NCI-H226 (cell line): ENCODE data around the gene MTG1.
"Not testable (repeated sequence)": the region's sequence is repeated elsewhere in the genome, so short reads cannot be mapped to it uniquely, and the experiment has no call there.

Source experiments
- DNase-seq: peaks from one replicate; pipeline ENCODE4 v3.0.0-alpha.2; 2015

The MTG1 gene

GRCh38 chr10:133359554-133359971, 34.4 kb upstream of the MTG1 start:
- DNase-seq: no peak

GRCh38 chr10:133359972-133360610, 33.9 kb upstream of the MTG1 start:
- DNase-seq: no peak

- DNase-seq: no peak
These were observed 32.7 kb upstream of the MTG1 start for GRCh38 chr10:133361227-133361626.

GRCh38 chr10:133361773-133362441, 32.0 kb upstream of the MTG1 start:
- DNase-seq: no peak

- no peak for DNase-seq
These were observed 31.1 kb upstream of the MTG1 start for GRCh38 chr10:133362846-133363245.

GRCh38 chr10:133364645-133365431, 29.1 kb upstream of the MTG1 start:
- no peak for DNase-seq

GRCh38 chr10:133365461-133366129, 28.4 kb upstream of the MTG1 start:
- no peak for DNase-seq

- no peak for DNase-seq
These were observed 27.9 kb upstream of the MTG1 start for GRCh38 chr10:133366130-133366478.

- DNase-seq: no peak
These were observed 27.2 kb upstream of the MTG1 start for GRCh38 chr10:133366751-133367150.

- DNase-seq: not testable (repeated sequence)
These were observed 26.5 kb upstream of the MTG1 start for GRCh38 chr10:133367461-133367860.

GRCh38 chr10:133368153-133368552, 25.8 kb upstream of the MTG1 start:
- DNase-seq: no peak

GRCh38 chr10:133370030-133370786, 23.7 kb upstream of the MTG1 start:
- DNase-seq: no peak

GRCh38 chr10:133372507-133372906, 21.4 kb upstream of the MTG1 start:
- no peak for DNase-seq

GRCh38 chr10:133373174-133374090, 20.5 kb upstream of the MTG1 start, which contains the start of gene ECHS1:
TSS of gene ECHS1 (minus strand) at chr10:133373354. CDS start at chr10:133373333, 21 bp downstream.
- DNase-seq: peak; percentile 67

- no peak for DNase-seq
These were observed 18.4 kb upstream of the MTG1 start for GRCh38 chr10:133375357-133376115.

- DNase-seq: not testable (repeated sequence)
These were observed 17.8 kb upstream of the MTG1 start for GRCh38 chr10:133376183-133376582.

- DNase-seq: no peak
These were observed 16.7 kb upstream of the MTG1 start for GRCh38 chr10:133377025-133377817.

- DNase-seq: no peak
These were observed 16.1 kb upstream of the MTG1 start for GRCh38 chr10:133377818-133378250.

GRCh38 chr10:133378251-133379096, 15.5 kb upstream of the MTG1 start:
- DNase-seq: no peak
